Vein endothelial cell (primary cell): ENCODE measurements around the gene TMEM202. TPM values are rescaled to one million over a fixed set of nuclear protein-coding genes. Genes with fewer than 3 reads are reported as not detected.

Source experiments
- total RNA-seq: library from RNA; depleted of rRNA; stranded (reverse); fragments of >200 nt; gene quantifications from 2 replicates; pipeline ENCODE4 v1.2.3, GENCODE V29; 2012

Gene TMEM202
- not detected in 2 replicates for total RNA-seq

GRCh38 chr15:72397796-72398588 is at the start of gene TMEM202:
Gene TMEM202, plus strand, starts transcription at chr15:72398305. Its CDS starts 22 bp downstream, at chr15:72398327.

GRCh38 chr15:72375846-72376581 is 22.1 kb upstream of the TMEM202 start, which contains the start of gene HEXA:
Gene HEXA, minus strand, starts transcription at chr15:72376014. Its CDS starts 42 bp downstream, at chr15:72375972.

Other genes starting within 250 kb of the TMEM202 start
- gene GRAMD2A, start 200.5 kb upstream of the TMEM202 start, total RNA-seq = 0.33 TPM in 1 of 2 replicates, not detected in the other
- gene PKM, start 167.1 kb upstream of the TMEM202 start, total RNA-seq = 1,088 and 1,388 TPM in 2 replicates
- 23.2 and 24.8 TPM in 2 replicates for gene PARP6, start 125.8 kb upstream of the TMEM202 start, total RNA-seq
- under 0.01 and 0.10 TPM in 2 replicates for gene CELF6, start 78.1 kb upstream of the TMEM202 start, total RNA-seq
- gene HEXA, start 22.3 kb upstream of the TMEM202 start, total RNA-seq = 81.2 and 88.5 TPM in 2 replicates
- gene ARIH1, start 76.0 kb downstream of the TMEM202 start, total RNA-seq = 44.1 and 52.2 TPM in 2 replicates